Activated effector memory CD4-positive, alpha-beta T cell treated with anti-CD3 and anti-CD28 coated beads, Interleukin-2, amount 50 U/mL, for 16 hours (primary cell): ENCODE measurements around the gene DEGS2.
"Not testable (repeated sequence)": the region's sequence is repeated elsewhere in the genome, so short reads cannot be mapped to it uniquely, and the experiment has no call there.

Experiments
- DNase-seq: peaks from one replicate; pipeline ENCODE4 v3.0.0-alpha.2; 2020

DEGS2 gene

GRCh38 chr14:100159094-100159864, at the start of gene DEGS2:
DEGS2 (minus strand) TSS chr14:100159645; CDS start chr14:100159587, 58 bp downstream.
- DNase-seq = peak; percentile 86

- not testable (repeated sequence) for DNase-seq
These were observed 48.7 kb upstream of the DEGS2 start for GRCh38 chr14:100208136-100208535.

DNA sequence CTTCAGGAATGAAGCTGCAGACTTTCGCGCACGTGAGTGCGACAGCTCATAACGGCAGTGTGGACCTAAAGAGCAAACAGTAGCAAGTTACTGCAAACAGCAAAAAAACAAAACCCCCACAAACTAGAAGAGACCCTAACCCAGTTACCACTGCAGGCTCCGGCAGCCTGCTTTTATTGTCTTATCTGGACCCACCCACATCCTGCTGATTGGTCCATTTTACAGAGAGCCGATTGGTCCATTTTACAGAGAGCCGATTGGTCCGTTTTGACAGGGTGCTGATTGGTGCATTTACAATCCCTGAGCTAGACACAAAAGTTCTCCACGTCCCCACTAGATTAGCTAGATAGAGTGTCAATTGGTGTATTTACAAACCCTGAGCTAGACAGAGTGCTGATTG, 48.1 kb upstream of the DEGS2 start:
- DNase-seq = not testable (repeated sequence)

- not testable (repeated sequence) for DNase-seq
These were observed 45.4 kb upstream of the DEGS2 start for GRCh38 chr14:100204835-100205167.

DNA sequence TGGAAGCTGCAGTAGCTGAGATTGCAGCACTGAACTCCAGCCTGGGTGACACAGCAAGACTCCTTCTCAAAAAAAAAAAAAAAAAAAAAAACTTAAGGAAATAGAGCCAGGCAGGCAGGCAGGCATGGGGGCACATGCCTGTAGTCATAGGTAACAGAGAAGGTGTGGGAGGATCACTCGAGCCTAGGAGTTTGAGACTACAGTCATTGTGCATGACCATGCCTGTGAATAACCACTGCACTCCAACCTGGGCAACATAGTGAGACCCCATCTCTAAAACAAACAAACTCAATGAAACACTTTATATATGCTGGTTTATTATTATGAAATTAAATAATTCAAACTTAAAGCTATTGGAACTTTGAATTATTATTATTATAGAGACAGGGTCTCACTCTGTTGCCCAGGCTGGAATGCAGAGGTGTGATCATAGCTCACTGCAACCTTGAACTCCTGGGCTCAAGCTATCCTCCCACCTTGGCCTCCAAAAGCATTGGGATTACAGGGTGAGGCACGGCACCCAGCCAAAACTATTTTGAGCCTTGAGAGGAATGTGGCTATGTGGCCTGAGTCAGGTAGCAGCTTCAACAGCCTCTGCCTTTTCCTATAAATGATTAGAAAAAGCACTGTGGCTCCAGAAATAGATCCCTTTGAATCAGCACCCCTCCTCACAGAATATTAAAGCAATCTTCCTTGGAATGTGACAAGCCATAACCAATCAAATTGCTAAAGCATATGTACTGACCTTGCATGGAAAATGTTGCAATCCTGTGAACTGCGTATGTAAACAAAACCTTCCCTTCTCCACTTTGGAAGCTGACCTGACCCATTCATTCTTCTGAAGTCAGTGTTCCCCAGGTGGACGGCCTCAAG, 44.8 kb upstream of the DEGS2 start:
- DNase-seq = no peak

DNA sequence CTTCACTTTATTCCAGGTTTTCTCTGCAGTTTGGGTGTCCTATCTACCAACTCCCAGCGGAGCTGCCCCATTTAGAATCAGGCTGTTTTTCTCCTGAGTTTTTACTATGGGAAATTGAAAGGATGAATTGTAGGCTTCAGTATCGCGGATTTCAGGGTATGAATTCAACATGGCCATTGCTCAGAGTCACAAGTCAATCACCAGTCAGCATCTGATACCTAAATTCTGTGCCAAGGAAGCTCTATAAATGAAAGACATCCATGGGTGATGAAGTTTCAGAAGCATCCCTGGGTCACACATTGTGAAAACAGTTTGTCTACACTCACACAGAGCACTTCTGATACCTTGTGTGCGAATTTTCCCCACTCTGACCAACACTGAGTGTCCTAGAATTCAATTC, 43.7 kb upstream of the DEGS2 start:
- DNase-seq = no peak

- DNase-seq = no peak
These were observed 43.3 kb upstream of the DEGS2 start for GRCh38 chr14:100202712-100203111.

- DNase-seq = no peak
These were observed 42.3 kb upstream of the DEGS2 start for GRCh38 chr14:100201701-100202100.

DNA sequence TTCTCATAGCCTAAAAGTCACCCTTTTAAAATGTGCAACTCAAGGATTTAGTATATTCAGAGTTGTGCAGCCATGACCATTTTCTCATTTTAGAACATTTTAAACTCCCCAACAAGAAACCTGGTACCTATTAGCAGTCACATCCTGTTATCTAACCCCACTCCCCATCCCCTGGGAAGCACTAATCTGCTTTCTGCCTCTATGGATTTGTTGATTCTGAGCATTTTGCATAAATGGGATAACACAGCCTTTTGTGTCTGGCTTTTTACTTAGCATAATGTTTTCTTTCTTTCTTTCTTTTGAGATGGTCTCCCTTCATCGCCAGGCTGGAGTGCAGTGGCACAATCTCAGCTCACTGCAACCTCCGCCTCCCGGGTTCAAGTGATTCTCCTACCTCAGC, 40.9 kb upstream of the DEGS2 start:
- no peak for DNase-seq

DNA sequence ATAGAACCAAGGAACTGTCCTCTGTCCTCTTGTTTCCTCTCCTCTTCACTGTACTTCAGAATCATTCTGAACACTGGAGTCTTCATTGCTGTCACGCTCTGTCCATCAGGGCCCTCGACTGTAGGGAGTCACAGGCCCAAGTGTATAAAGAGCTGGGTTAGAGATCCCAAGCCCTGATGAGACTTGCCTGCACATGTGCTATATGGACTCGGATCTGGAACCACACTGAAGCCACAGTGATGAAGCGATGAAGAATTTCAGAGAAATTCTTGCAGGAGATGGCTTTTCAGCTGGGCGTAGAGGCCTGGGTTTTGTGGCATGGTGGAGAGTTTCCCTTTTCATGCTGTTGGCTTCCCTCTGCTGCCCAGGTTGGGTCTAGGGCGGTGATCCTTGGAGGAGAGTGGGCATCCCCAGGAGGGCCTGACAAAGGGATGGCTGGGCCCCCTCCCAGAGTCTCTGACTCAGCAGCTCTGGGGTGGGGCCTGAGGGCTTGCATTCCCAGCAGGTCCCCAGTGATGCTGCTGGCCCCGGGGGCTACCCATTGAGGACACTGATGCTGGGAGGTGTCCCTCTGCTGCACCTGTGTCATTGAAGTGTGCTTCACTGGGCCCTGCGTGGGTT, 39.9 kb upstream of the DEGS2 start:
- DNase-seq = no peak

GRCh38 chr14:100193417-100194357, 34.2 kb upstream of the DEGS2 start:
- no peak for DNase-seq

DNA sequence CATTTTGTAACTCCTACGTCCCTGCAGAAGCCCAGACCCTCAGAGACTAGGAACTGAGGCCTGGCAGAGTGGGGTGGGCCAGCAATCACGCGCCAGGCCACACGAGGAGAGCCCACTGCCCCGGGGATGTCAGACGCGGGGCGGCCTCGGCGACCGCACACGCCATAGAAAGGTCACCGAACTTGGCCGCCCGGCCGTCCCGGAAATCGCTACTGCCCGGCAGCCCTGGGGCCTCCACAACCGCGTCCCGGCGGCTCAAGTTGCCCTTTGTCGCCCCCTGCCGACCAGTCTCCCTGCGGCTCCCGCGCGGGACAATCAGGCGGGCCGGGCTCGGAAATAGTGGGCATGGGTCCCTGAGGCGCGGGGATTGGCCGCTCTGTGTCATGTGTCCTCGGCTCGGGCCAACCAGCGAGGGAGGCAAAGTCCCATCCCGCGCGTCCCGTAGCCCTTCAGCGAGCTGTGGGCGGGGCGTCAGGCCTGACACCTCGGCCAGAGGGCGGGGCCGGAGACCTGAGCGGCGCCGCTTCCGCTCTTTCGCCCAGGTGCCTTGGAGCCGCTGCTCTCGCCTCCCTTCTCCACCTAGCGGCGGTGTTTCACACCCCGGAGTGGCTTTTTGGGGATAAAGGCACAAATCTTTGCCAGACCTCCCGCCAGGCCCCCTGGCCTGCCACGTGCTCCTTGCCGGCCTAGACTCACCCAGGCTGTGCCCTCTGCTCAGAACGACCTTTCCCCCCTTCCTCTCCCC, 33.4 kb upstream of the DEGS2 start:
- DNase-seq = peak; percentile 100

DNA sequence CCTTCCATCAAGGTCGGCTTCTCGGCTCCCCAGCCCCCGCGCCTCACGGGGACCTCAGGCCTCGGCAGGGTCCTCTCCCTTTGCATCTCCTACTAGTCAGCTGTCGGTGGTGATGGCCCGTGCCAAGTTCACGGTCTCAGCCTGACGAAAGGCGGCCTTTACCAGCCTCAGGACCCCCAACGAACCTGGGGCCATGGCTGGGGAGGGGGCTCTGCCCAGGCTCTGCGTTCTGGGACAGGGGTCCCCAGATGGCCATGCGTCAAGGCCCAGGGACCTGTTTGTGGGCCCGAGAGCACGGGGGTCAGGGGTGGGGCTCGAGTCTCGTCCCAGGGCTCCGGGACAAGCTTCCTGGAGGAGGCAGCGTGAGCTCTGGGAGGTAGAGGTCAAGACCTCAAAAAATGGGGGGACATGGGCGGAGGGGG, 32.8 kb upstream of the DEGS2 start:
- DNase-seq = no peak

- no peak for DNase-seq
These were observed 32.3 kb upstream of the DEGS2 start for GRCh38 chr14:100191584-100192249.

- DNase-seq = no peak
These were observed 30.7 kb upstream of the DEGS2 start for GRCh38 chr14:100190126-100190525.

DNA sequence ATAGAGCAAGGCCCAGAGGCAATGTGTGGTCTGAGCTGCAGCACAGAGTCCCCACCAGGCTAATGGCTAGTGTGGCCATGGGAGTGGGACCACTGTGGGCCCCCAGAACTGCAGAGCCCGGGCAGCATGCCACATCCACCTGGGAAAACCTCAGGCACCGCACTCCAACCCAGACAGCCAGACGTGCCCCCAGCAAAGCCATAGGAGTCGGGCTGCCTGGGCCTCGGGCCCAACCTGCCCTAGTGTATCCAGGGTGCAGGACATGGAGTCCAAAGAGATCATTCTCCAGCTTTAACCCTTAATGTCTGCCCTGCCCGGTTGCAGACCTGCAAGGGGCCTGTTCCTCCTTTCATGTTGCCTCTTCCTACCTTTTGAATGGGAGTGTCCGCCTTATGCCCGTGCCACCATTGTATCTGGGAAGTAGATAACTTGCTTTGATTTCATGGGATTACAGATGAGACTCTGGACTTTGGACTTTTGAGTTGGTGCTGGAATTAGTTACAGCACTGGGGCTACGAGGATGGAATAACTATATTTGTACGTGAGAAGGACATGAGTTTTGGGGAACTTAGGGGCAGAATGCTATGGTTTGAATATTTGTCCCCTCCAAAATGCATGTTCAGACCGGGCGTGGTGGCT, 29.1 kb upstream of the DEGS2 start:
- no peak for DNase-seq

- DNase-seq = no peak
These were observed 27.9 kb upstream of the DEGS2 start for GRCh38 chr14:100187247-100187833.

DNA sequence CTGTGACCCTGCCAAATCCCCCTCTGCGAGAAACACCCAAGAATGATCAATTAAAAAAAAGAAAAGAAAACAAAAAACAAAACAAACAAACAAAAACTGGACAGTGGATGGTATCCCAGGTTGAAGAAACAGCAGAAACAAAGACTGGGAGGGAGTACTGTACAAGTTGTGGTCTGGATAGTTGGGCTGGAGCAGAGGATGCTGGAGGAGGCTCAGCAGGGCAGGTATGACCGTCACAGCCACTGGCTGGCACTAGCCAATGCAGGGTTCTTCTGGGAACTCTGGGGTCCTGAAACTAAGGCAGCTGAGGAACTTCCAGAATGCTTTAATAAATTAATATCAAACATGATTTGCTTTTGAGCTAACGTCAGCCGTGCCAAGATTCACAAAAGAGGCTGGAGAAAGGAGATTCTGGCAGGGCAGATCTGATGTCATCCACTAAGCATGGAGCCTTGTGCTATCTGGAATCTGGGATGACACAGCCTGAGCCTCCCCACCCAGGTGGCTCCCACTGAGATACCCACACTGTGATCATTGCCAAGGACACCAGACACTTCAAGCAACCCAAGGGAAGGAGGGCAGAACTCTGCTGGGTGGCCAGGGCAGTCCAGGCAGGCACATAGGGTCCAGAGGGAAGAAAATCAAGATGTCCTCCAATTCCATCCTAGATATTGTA, 22.6 kb upstream of the DEGS2 start:
- DNase-seq = not testable (repeated sequence)

DNA sequence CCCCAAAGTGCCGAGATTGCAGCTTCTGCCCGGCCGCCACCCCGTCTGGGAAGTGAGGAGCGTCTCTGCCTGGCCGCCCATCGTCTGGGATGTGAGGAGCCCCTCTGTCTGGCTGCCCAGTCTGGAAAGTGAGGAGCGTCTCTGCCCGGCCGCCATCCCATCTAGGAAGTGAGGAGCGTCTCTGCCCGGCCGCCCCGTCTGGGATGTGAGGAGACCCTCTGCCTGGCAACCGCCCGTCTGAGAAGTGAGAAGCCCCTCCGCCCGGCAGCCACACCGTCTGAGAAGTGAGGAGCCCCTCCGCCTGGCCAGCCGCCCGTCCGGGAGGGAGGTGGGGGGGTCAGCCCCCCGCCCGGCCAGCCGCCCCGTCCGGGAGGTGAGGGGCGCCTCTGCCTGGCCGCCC, 21.2 kb upstream of the DEGS2 start:
- DNase-seq = not testable (repeated sequence)

DNA sequence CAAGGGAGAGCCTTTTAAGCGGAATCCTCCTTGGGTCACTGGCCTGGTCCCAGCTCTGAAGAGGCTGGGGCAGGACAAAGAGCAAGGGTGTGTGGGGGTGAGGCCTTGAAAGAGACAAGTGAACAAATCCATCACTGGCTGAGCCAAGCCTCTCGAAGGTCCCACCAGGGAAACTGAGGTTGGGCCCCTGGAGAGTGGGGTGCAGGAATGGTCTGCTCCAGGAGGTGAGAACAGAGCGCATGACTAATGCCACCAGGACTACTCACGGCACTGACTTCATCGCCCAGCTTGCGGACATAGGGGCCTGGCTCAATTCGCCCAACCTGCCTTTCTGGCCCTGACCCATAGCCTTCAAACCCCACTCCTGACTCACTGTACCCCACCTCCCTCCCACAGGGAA, 19.2 kb upstream of the DEGS2 start:
- no peak for DNase-seq
